Smooth muscle cell (in vitro differentiated cells): Measurements from ENCODE around the gene GALNT17. TPM values are rescaled to one million over a fixed set of nuclear protein-coding genes. Genes with fewer than 3 reads are reported as not detected.

Source experiments
- DNase-seq: peaks from one replicate; lab custom pipeline; 2025; ENCODE audit not compliant: unreplicated experiment; lab: John Stamatoyannopoulos, UW
- H2AFZ ChIP-seq: fragments of 200-600 bp; sonication (generic); 2 replicates; pipeline ENCODE4 v1.6.0; 2016; ENCODE audit warnings: antibody characterized with exemption, low read depth, mild to moderate bottlenecking
- H3F3A ChIP-seq: fragments of 200-600 bp; sonication (generic); 2 replicates; pipeline ENCODE4 v1.6.0; 2017; ENCODE audit warnings: antibody characterized with exemption, low read depth
- H3K27ac ChIP-seq: fragments of 200-600 bp; sonication (generic); 2 replicates; pipeline ENCODE4 v1.5.1; 2016; ENCODE audit warnings: low read depth, mild to moderate bottlenecking
- H3K27me3 ChIP-seq: fragments of 200-600 bp; sonication (generic); 2 replicates; pipeline ENCODE4 v1.6.1; 2016; ENCODE audit warnings: low read depth, mild to moderate bottlenecking
- H3K36me3 ChIP-seq: fragments of 200-600 bp; sonication (generic); 2 replicates; pipeline ENCODE4 v1.5.1; 2016; ENCODE audit warnings: low read depth
- H3K4me1 ChIP-seq: fragments of 200-600 bp; sonication (generic); 2 replicates; pipeline ENCODE4 v1.5.1; 2016; ENCODE audit warnings: low read depth
- H3K4me2 ChIP-seq: fragments of 200-600 bp; sonication (generic); 2 replicates; pipeline ENCODE4 v1.6.0; 2016; ENCODE audit warnings: mild to moderate bottlenecking
- H3K4me3 ChIP-seq: fragments of 200-600 bp; sonication (generic); 2 replicates; pipeline ENCODE4 v1.5.1; 2016; ENCODE audit warnings: mild to moderate bottlenecking
- H3K79me2 ChIP-seq: fragments of 200-600 bp; sonication (generic); 2 replicates; pipeline ENCODE4 v1.6.0; 2016; ENCODE audit warnings: low read depth, mild to moderate bottlenecking
- H3K9ac ChIP-seq: fragments of 200-600 bp; sonication (generic); 2 replicates; pipeline ENCODE4 v1.6.0; 2016; ENCODE audit warnings: low read depth
- H3K9me3 ChIP-seq: fragments of 200-600 bp; sonication (generic); replicated peaks from 2 replicates; pipeline ENCODE4 v1.5.1; 2016; ENCODE audit warnings: low read depth
- H4K20me1 ChIP-seq: fragments of 200-600 bp; sonication (generic); 2 replicates; pipeline ENCODE4 v1.6.0; 2016; ENCODE audit warnings: low read depth
- CTCF ChIP-seq: fragments of 200-600 bp; sonication (generic); IDR thresholded peaks from 2 replicates; pipeline ENCODE4 v1.5.1; 2017; ENCODE audit warnings: borderline replicate concordance, mild to moderate bottlenecking, antibody characterized with exemption; ENCODE audit not compliant: insufficient read depth, poor library complexity, severe bottlenecking
- WGBS: methylation state at CpG from one replicate; pipeline ENCODE4 v1.1.7; 2016; ENCODE audit warnings: low lambda C conversion rate; 5-methylcytosine and 5-hydroxymethylcytosine counted together
- polyA plus RNA-seq: library from polyadenylated mRNA; unstranded; fragments of >200 nt; fragmentation: Nextera tagmentation; extraction: Ambion mirVana; gene quantifications from 2 replicates; pipeline ENCODE4 v1.2.1, GENCODE V29; 2016
- total RNA-seq: library from RNA; depleted of rRNA; stranded (reverse); fragments of >200 nt; gene quantifications from 2 replicates; pipeline ENCODE4 v1.2.3, GENCODE V29; 2014

GALNT17 gene
- total and polyA plus RNA-seq, 2 experiments from 2014 or later: 0.38 to 0.45 TPM

GRCh38 chr7:71657386-71657785 lies 525.4 kb downstream of the GALNT17 start:
- WGBS: 87% methylated on average over 1 of the region's 1 CpG
- H3K79me2 ChIP-seq: no peaks in the 10 kb centered on the region
- no peak overlapping the region for H3K9ac ChIP-seq
- TF ChIP-seq CTCF: no peak
- H3K4me2 ChIP-seq: no peak overlapping the region
- no peak overlapping the region for H3K4me3 ChIP-seq
- H3K9me3 ChIP-seq: no peaks in the 10 kb centered on the region
- no peaks in the 10 kb centered on the region for H4K20me1 ChIP-seq
- no peak overlapping the region for H3K27ac ChIP-seq
- H3K4me1 ChIP-seq: no peaks in the 10 kb centered on the region
- H3K27me3 ChIP-seq: no peaks in the 10 kb centered on the region
- DNase-seq: no peak
- H2AFZ ChIP-seq: no peak overlapping the region
- no peaks in the 10 kb centered on the region for H3F3A ChIP-seq
- no peaks in the 10 kb centered on the region for H3K36me3 ChIP-seq

GRCh38 chr7:71659622-71660021 lies 527.7 kb downstream of the GALNT17 start:
- no peaks in the 10 kb centered on the region for H3K27me3 ChIP-seq
- H3K9me3 ChIP-seq: no peaks in the 10 kb centered on the region
- no peak for TF ChIP-seq CTCF
- H2AFZ ChIP-seq: no peak overlapping the region
- no peaks in the 10 kb centered on the region for H4K20me1 ChIP-seq
- no peak overlapping the region for H3K4me3 ChIP-seq
- no peaks in the 10 kb centered on the region for H3K79me2 ChIP-seq
- H3K36me3 ChIP-seq: no peaks in the 10 kb centered on the region
- no peak overlapping the region for H3K4me2 ChIP-seq
- H3F3A ChIP-seq: no peaks in the 10 kb centered on the region
- H3K4me1 ChIP-seq: no peaks in the 10 kb centered on the region
- H3K27ac ChIP-seq: no peak overlapping the region
- H3K9ac ChIP-seq: no peak overlapping the region
- DNase-seq: no peak
- WGBS: 100% methylated on average over 2 of the region's 2 CpGs

- no peaks in the 10 kb centered on the region for H3K4me1 ChIP-seq
- H3F3A ChIP-seq: no peaks in the 10 kb centered on the region
- TF ChIP-seq CTCF: no peak
- H3K9me3 ChIP-seq: no peaks in the 10 kb centered on the region
- no peaks in the 10 kb centered on the region for H4K20me1 ChIP-seq
- H3K27ac ChIP-seq: no peak overlapping the region
- 95% methylated on average over 1 of the region's 1 CpG for WGBS
- H3K4me2 ChIP-seq: no peak overlapping the region
- DNase-seq: no peak
- no peak overlapping the region for H3K4me3 ChIP-seq
- H3K27me3 ChIP-seq: no peaks in the 10 kb centered on the region
- H2AFZ ChIP-seq: no peak overlapping the region
- no peak overlapping the region for H3K9ac ChIP-seq
- no peaks in the 10 kb centered on the region for H3K36me3 ChIP-seq
- no peaks in the 10 kb centered on the region for H3K79me2 ChIP-seq
Observed at GRCh38 chr7:71661671-71662224, 529.8 kb downstream of the GALNT17 start.

GRCh38 chr7:71665716-71666115 lies 533.8 kb downstream of the GALNT17 start:
- DNase-seq: no peak
- H3K79me2 ChIP-seq: no peaks in the 10 kb centered on the region
- WGBS: 54% methylated on average over 3 of the region's 3 CpGs

More at GRCh38 chr7:71665716-71666115, 533.8 kb downstream of the GALNT17 start:
- Histone ChIP-seq H3K27me3 (no peaks in the 10 kb centered on the region), H2AFZ (no peak overlapping the region), H4K20me1 (no peaks in the 10 kb centered on the region), H3K9me3 (no peaks in the 10 kb centered on the region), H3F3A (no peaks in the 10 kb centered on the region), H3K4me3 (no peak overlapping the region), H3K4me2 (no peak overlapping the region), H3K4me1 (no peaks in the 10 kb centered on the region), H3K36me3 (no peaks in the 10 kb centered on the region), H3K9ac (no peak overlapping the region), H3K27ac (no peak overlapping the region)
- TF ChIP-seq CTCF: no peak
